Inflammatory macrophage (primary cell): ENCODE measurements around the gene XRCC2.
A peak's percentile ranks its signal among the peaks of the same experiment; 100 is the strongest.

Experiments
- DNase-seq, 2 donors: peaks; one replicate each; pipeline ENCODE4 v3.0.0-alpha.2; 2020 to 2022

Gene XRCC2

DNA sequence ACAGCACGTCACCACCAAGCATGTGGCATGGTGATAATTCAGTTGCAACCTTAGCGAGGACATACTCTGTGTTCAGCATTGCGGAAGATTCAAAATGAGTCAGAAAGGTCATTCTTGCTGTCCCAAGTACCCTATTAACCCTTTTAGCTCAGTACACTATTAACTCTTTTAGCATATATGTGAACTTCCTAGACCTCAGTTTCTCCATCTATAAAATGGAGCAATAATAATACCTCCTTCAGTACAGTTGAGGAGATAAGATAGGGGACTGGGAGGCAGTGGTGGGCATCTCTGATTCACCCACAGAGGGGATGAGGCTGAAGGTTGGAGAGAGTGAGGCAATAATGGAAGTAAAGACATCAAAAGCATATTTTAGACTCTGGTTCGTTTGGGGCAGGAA is 67.3 kb downstream of the XRCC2 start:
- DNase-seq: no peak

DNA sequence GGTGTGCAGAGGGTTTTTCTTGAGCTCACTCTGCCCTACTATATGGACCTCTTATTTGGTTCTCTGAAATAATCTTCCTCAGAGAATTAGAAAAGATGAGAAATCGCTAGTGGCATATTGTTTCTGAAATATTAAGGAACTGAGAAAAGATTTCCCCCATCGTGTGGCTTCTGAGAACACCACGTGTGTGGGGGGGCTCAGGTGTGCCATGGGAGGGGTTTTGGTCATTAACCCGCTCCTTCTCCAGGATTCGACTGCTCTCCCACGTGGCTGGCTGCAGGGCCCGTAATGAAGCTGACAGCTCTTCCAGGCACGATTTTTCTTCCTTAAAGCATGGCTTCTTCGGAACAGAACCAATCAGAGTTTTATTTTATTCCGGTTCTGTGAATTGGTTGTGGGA is 67.7 kb downstream of the XRCC2 start:
- no peak for DNase-seq

DNA sequence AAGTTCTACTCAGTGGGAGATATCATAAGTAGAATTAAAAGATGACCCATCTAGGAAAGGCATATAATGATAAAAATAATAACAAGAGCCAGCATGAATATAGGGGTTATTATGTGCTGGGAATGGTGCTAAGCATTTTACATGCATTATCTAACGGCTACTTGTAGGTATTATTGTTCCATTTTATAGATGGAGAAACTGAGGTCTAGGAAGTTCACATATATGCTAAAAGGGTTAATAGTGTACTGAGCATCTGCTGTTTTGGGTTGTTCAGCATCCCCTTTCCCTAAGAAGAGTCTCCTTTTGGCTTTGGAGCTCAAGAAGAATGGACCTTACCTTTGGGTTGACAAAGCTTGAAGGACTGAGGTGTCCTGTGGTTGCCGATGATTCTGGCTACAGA is 68.9 kb downstream of the XRCC2 start:
- DNase-seq: no peak

DNA sequence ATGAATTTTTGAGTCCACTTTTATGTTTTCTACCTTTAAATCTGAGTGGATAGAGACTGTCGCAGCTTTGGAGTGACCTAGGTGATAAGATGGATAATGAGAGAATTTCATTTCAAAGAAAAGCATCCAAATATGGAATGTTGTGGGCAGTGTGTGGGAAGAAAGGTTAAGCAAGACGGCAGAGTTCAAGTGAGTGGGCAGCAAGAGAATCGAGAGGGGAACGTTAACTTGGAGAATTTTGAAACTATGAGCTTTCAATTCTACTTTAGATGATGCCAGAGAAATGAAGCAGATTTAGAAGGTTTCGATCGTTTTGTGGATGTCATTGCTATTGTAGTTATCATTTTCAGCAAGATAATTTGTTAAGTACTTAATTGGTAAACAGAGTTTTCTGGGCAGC is 73.0 kb downstream of the XRCC2 start:
- DNase-seq: peak; percentile 56 to 67

DNA sequence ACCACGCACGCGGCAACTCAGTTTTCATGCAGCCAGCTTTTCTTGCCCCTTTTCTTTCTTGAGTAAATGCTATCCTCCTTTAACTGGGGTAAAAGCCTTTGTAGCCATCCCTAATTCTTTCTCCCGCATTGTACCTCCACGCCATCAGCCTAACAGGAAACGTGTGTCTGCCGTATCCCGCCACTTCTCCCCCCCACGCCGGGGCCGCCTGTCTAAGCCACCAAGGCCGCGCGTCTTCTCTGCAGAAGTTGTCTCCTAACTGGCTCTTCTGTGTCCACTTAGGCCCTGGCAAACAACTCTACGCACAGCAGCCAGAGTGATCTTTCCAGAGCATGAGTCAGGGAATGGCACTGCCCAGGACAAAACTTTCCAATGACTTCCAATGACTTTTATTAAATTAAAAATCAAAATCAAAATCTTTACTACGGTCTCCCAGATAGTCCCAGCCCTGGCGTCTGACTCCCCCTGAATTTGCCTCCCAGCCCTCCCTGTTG is 74.6 kb downstream of the XRCC2 start:
- DNase-seq: no peak

DNA sequence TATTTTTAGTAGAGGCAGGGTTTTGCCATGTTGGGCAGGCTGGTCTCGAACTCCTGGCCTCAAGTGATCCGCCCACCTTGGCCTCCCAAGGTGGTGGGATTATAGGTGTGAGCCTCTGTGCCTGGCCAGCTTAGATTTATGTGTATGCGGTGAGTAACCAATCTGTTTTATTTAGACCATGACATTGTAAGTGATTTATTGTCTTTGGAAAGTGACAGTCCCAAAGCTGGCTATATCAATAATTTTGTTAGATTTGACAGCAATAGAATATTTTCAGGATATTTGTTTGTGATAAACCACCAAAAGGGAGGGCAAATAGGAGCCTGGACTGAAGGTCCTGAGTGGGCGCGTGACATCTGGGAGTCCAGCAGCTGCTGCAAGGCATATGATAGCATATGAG is 75.7 kb downstream of the XRCC2 start:
- no peak for DNase-seq

DNA sequence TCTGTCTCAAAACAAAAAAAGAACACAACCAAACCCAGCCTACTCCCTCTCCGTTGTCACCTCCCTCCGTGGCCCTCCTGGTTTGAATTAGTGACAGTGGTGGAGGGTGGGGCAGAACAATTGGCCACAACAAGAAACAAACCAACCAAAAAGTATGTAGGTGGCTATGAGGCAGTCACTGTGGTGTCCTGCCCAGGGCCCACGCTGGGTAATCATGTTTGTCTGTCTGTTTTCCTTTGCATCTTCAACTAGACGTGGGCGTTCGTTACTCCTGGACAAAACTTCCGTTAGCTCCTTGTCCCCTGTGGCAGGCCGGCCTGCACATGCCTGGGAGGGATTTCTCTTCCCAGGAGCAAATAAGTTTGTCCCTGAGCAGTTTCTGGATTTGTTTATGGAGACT is 78.4 kb downstream of the XRCC2 start:
- DNase-seq: no peak

DNA sequence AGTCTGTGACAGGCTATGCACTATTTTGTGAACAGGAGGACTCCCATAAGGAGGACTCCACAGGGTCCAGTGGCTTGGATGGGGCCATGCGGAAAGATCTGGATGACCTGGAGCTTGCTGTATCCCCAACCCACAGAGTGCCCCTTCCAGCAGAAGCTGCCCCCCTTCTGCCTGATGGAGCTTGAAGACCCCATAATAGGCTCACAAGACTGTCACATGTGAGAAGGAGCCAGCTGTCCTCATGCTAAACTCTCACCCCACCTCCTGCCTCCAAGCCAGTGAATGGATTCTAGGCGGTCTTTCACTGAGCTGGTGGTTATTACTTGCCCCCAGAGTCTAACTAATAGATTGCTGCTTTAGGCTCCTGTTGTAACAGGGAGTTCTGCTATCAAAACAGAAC is 79.1 kb downstream of the XRCC2 start:
- no peak for DNase-seq
